GM12878 (cell line): ENCODE results near the gene SLC2A4. TPM values are rescaled to one million over a fixed set of nuclear protein-coding genes. Genes with fewer than 3 reads are reported as not detected.

ENCODE experiments used
- ATAC-seq: fragments of 200-7000 bp; cut with Tn5 transposase; 3 replicates; pipeline ENCODE4 v1.9.1; 2020; ENCODE audit warnings: mild to moderate bottlenecking, moderate library complexity
- BruUV-seq: library from RNA; stranded (reverse); fragments of 400-500 nt; replicated peaks from 2 replicates; lab custom pipeline; 2021; lab: Mats Ljungman, UMichigan
- CTCF ChIA-PET: fragments of 300-600 bp; sonication (Branson Sonifier 250); formaldehyde crosslinking; extraction: SDS; loops from one replicate; lab custom pipeline; 2021; ENCODE audit warnings: inconsistent platforms; lab: Yijun Ruan, JAX
- POLR2A ChIA-PET: fragments of 350-600 bp; formaldehyde crosslinking; extraction: SDS; loops from one replicate; lab custom pipeline; 2021; ENCODE audit warnings: inconsistent platforms; lab: Charles Lee
- RAD21 ChIA-PET: fragments of 300-600 bp; sonication (Branson Sonifier 250); formaldehyde crosslinking; loops from one replicate; lab custom pipeline; 2023; ENCODE audit warnings: antibody characterized with exemption; ENCODE audit not compliant: unreplicated experiment; lab: Charles Lee
- SMC1A ChIA-PET: fragments of 300-600 bp; sonication (Branson Sonifier 250); formaldehyde crosslinking; loops from one replicate; lab custom pipeline; 2023; ENCODE audit not compliant: unreplicated experiment, uncharacterized antibody; lab: Charles Lee
- DNase-seq: peaks from one replicate; pipeline ENCODE4 v3.0.0-alpha.2; 2011; ENCODE audit warnings: low read depth, low spot score
- FAIRE-seq: peaks from 3 replicates; lab custom pipeline; 2011; peaks lifted over from hg19 to GRCh38; lab: Jason Lieb, UNC
- H2AFZ ChIP-seq: 2 replicates; pipeline ENCODE4 v1.6.0; 2011; ENCODE audit warnings: low read depth, low read length, control low read depth; ENCODE audit not compliant: control insufficient read depth
- H3K27ac ChIP-seq: 2 replicates; pipeline ENCODE4 v1.5.1; 2011; ENCODE audit warnings: control low read depth; ENCODE audit not compliant: control insufficient read depth, insufficient read depth
- H3K27me3 ChIP-seq, 2 experiments: replicated peaks in 1 of 2; 2 replicates each; pipeline versions ENCODE4 v1.6.0 to v1.6.1; 2011; ENCODE audit warnings: low read length in 1 of 2; ENCODE audit not compliant: control insufficient read depth in 2 of 2, insufficient read depth in 2 of 2
- H3K36me3 ChIP-seq, 2 experiments: 2 replicates each; pipeline ENCODE4 v1.5.1; 2011; ENCODE audit warnings: low read length in 1 of 2; ENCODE audit not compliant: control insufficient read depth in 2 of 2, insufficient read depth in 2 of 2
- H3K4me1 ChIP-seq: 2 replicates; pipeline ENCODE4 v1.6.1; 2011; ENCODE audit warnings: mild to moderate bottlenecking, low read length, moderate library complexity, mixed read lengths; ENCODE audit not compliant: control insufficient read depth, insufficient read depth
- H3K4me2 ChIP-seq: 2 replicates; pipeline ENCODE4 v1.6.0; 2011; ENCODE audit warnings: control low read depth; ENCODE audit not compliant: control insufficient read depth, insufficient read depth
- H3K4me3 ChIP-seq: fragments of 200-600 bp; sonication (generic); 2 replicates; pipeline ENCODE4 v1.5.1; 2016
- H3K79me2 ChIP-seq: 2 replicates; pipeline ENCODE4 v1.6.0; 2011; ENCODE audit warnings: low read length; ENCODE audit not compliant: control insufficient read depth, insufficient read depth
- H3K9ac ChIP-seq: 2 replicates; pipeline ENCODE4 v1.8.0; 2011; ENCODE audit warnings: low read length, control low read depth, mixed read lengths; ENCODE audit not compliant: control insufficient read depth, insufficient read depth
- H3K9me3 ChIP-seq: replicated peaks from 3 replicates; pipeline ENCODE4 v1.5.1; 2011; ENCODE audit warnings: mild to moderate bottlenecking, low read length; ENCODE audit not compliant: control insufficient read depth, insufficient read depth
- H4K20me1 ChIP-seq: 2 replicates; pipeline ENCODE4 v1.6.0; 2011; ENCODE audit not compliant: control insufficient read depth, insufficient read depth
- BACH1 ChIP-seq: fragments of 450-650 bp; IDR thresholded peaks from 2 replicates; pipeline ENCODE4 v1.6.1; 2017; ENCODE audit warnings: mild to moderate bottlenecking, borderline replicate concordance
- BHLHE40 ChIP-seq, 2 experiments: fragments of 450-650 bp in 1 of 2; IDR thresholded peaks; 2 replicates each; pipeline ENCODE4 v1.6.1; 2011 to 2017; ENCODE audit warnings: low read depth in 2 of 2, borderline replicate concordance in 1 of 2, improper control_type of control experiment in 1 of 2, low read length in 1 of 2, mild to moderate bottlenecking in 1 of 2
- BMI1 ChIP-seq: fragments of 450-650 bp; IDR thresholded peaks from 2 replicates; pipeline ENCODE4 v1.6.1; 2016; ENCODE audit warnings: mild to moderate bottlenecking, moderate library complexity, borderline replicate concordance
- ESRRA ChIP-seq: IDR thresholded peaks from 2 replicates; pipeline ENCODE4 v1.6.1; 2012; ENCODE audit warnings: mild to moderate bottlenecking, low read length, improper control_type of control experiment
- MXI1 ChIP-seq: fragments of 150-350 bp; IDR thresholded peaks from 2 replicates; pipeline ENCODE4 v1.6.1; 2011; ENCODE audit warnings: low read depth, mild to moderate bottlenecking, inconsistent platforms, low read length, improper control_type of control experiment
- MYC ChIP-seq: IDR thresholded peaks from 2 replicates; pipeline ENCODE4 v1.6.1; 2011; ENCODE audit warnings: mild to moderate bottlenecking, low read length, moderate library complexity, inconsistent platforms; ENCODE audit not compliant: insufficient read depth, insufficient replicate concordance, insufficient read length, severe bottlenecking
- NFIC ChIP-seq: IDR thresholded peaks from 2 replicates; pipeline ENCODE4 v1.6.1; 2012; ENCODE audit warnings: low read depth, mild to moderate bottlenecking, inconsistent platforms, low read length, moderate library complexity
- SMAD1 ChIP-seq: fragments of 450-650 bp; IDR thresholded peaks from 2 replicates; pipeline ENCODE4 v1.6.1; 2018; ENCODE audit warnings: mild to moderate bottlenecking, low read depth; ENCODE audit not compliant: partially characterized antibody
- SMARCA5 ChIP-seq: fragments of 450-650 bp; IDR thresholded peaks from 2 replicates; pipeline ENCODE4 v1.6.1; 2017; ENCODE audit warnings: mild to moderate bottlenecking
- SUPT20H ChIP-seq: IDR thresholded peaks from 2 replicates; pipeline ENCODE4 v1.6.1; 2011; ENCODE audit warnings: low read depth, mild to moderate bottlenecking, low read length, moderate library complexity, borderline replicate concordance; ENCODE audit not compliant: control insufficient read depth
- TAF1 ChIP-seq: IDR thresholded peaks from 2 replicates; pipeline ENCODE4 v1.6.1; 2011; ENCODE audit warnings: mild to moderate bottlenecking, low read depth, low read length, borderline replicate concordance
- TARDBP ChIP-seq: IDR thresholded peaks from 2 replicates; pipeline ENCODE4 v1.6.1; 2016; ENCODE audit warnings: borderline replicate concordance
- WGBS: methylation state at CpG from one replicate; pipeline ENCODE4 v1.1.6; 2016; ENCODE audit warnings: low lambda C conversion rate; ENCODE audit not compliant: insufficient replicate concordance, insufficient coverage; ENCODE audit errors: missing lambda C conversion rate; 5-methylcytosine and 5-hydroxymethylcytosine counted together
- in situ Hi-C: fragments of 300-500 bp; cut with MboI; formaldehyde crosslinking; loops from 9 replicates; pipeline ENCODE4 v1.14.3; 2018; ENCODE audit warnings: mixed read lengths
- intact Hi-C: fragments of 100-400 bp; cut with micrococcal nuclease; formaldehyde crosslinking; loops from one replicate; pipeline ENCODE4 v1.14.2; 2022; ENCODE audit not compliant: unreplicated experiment
- polyA plus RNA-seq, 11 experiments: library from polyadenylated mRNA; depleted of rRNA in 4 of 11; unstranded in 6 of 11; stranded (reverse) in 5 of 11; fragments of >200 nt; fragmentation: Nextera tagmentation in 4 of 11; fragmentation: Illumina TruSeq in 1 of 11; extraction: Ambion mirVana in 4 of 11; extraction: Trizol in 1 of 11; gene quantifications; 1 replicate in 1 of 11; 2 replicates in 10 of 11; pipeline versions ENCODE4 v1.2.1 to v1.2.3, GENCODE V29; 2011 to 2016; ENCODE audit warnings: inconsistent platforms in 2 of 11, missing spikeins in 2 of 11, low read depth in 1 of 11
- total RNA-seq, 4 experiments: library from RNA; depleted of rRNA in 3 of 4; stranded (reverse); fragments of >200 nt in 3 of 4; fragmentation: Illumina TruSeq in 1 of 4; extraction: Trizol in 1 of 4; gene quantifications; 2 replicates each; pipeline versions ENCODE4 v1.2.1 to v1.2.3, GENCODE V29; 2013 to 2021
- TF ChIP-seq, protein P1 (sequence below): IDR thresholded peaks from 2 replicates; pipeline ENCODE4 v1.6.1; 2011; ENCODE audit warnings: low read depth, low read length, improper control_type of control experiment, borderline replicate concordance
- TF ChIP-seq, protein P2 (sequence below): IDR thresholded peaks from 2 replicates; pipeline ENCODE4 v1.6.1; 2011; ENCODE audit warnings: borderline replicate concordance, low read depth, mild to moderate bottlenecking, moderate library complexity, mixed read lengths, low read length; ENCODE audit not compliant: insufficient read depth; ENCODE audit errors: extremely low read length
- TF ChIP-seq, protein P3 (sequence below): fragments of 450-650 bp; IDR thresholded peaks from 2 replicates; pipeline ENCODE4 v1.6.1; 2017; ENCODE audit warnings: mild to moderate bottlenecking, moderate library complexity

SLC2A4 gene
- total and polyA plus RNA-seq, 10 of the 15 experiments (the other 5 are each of a cell fraction or from before 2014, with no cell fraction given) = 0.03 to 0.23 (median 0.04) TPM; not detected in 4

DNA sequence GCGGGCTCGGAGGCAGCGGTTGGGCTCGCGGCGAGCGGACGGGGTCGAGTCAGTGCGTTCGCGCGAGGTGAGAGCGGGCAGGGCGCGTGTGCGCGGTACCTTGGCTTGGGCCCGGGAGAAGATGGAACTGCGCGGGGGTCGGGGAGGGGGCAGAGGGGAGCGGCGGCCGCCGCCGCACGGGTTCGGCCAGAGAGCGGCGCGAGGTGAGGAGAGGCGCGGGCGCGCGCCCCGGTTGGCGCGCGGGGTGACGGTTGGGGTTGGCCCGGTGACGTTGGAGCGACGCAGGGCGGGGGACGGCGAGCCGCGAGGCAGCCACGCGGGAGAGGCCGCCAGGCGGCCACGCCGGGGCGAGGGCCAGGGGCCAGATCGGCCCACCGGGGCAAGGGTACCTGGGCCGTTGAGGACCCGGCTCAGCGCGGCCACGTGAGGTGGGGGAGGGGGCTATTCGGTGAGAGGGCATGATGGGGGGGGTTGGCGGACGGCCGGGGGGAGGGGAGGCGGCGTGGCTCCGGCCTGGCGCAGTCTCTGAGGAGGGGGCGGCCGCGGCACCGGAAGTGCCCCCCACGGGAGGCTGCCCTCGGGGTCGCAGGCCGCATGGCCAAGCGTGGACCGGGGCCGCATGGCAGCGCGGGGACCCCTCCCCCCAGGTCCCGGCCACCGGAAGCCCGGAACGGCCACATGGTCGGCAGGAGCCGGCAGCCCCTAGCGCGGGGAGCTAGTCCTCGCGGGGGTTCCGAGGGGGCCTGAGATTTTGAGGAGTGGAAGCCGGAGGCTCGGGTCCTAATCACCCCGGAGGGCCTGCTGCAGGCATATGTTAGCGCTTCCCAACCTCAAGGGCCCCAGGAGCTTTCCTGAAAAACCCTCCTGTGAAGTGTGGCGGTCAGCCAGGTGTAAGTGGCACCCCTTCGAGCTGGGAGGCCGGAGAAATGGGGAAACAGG lies 26.4 kb downstream of the SLC2A4 start:
- ATAC-seq (peak; percentile 15), DNase-seq (no peak), FAIRE-seq (no peak)
- Histone ChIP-seq H3K9ac (peak overlapping the region; percentile 100), H4K20me1 (peaks cover 21% of the 10 kb centered on the region), H3K36me3 (peaks cover 21 to 29% of the 10 kb centered on the region in 2 experiments), H3K9me3 (no peaks in the 10 kb centered on the region), H3K4me3 (peak overlapping the region; percentile 99), H3K4me2 (peak overlapping the region; percentile 9), H3K79me2 (peaks cover 49% of the 10 kb centered on the region), H3K4me1 (peaks cover 19% of the 10 kb centered on the region), H3K27ac (peak overlapping the region; percentile 99), H2AFZ (no peak overlapping the region), H3K27me3 (no peaks in the 10 kb centered on the region)
- CTCF ChIA-PET = interaction anchor here (0.9 to 1.0 kb wide), 2 partner anchors 17 to 36 kb away, joined by 3 read pairs; no protein-coding TSS in a partner anchor
- no TSS peak for BruUV-seq
- SMC1A ChIA-PET = interaction anchor here (0.8 to 1.3 kb wide), 2 partner anchors 24 to 253 kb away, joined by 3 read pairs; no protein-coding TSS in a partner anchor
- in situ Hi-C loops = no loop called here
- intact Hi-C loops = loop anchor here (2.0 to 10.0 kb wide), 3 partner anchors 21 to 377 kb away; partner anchors contain the start of genes GABARAP, NEURL4, TP53 and WRAP53
- RAD21 ChIA-PET = interaction anchor here (1.3 kb wide), 1 partner anchor 88 kb away, joined by 4 read pairs; the partner anchor contains the start of genes ACADVL and DLG4
- POLR2A ChIA-PET = interaction anchor here (0.6 to 2.0 kb wide), 4 partner anchors 22 to 379 kb away, joined by 3 to 9 read pairs (median 6); partner anchors contain the start of genes ACAP1, NEURL4 and TP53
- 1% methylated on average over 63 of the region's 104 CpGs for WGBS
- TF ChIP-seq SUPT20H = no peak
- TF ChIP-seq TAF1 = peak; percentile 16; the same call in 1 of the 2 replicates
- no peak for TF ChIP-seq SMAD1
- peak; percentile 91 for TF ChIP-seq MYC
- no peak for TF ChIP-seq BMI1
- TF ChIP-seq, protein P1, sequence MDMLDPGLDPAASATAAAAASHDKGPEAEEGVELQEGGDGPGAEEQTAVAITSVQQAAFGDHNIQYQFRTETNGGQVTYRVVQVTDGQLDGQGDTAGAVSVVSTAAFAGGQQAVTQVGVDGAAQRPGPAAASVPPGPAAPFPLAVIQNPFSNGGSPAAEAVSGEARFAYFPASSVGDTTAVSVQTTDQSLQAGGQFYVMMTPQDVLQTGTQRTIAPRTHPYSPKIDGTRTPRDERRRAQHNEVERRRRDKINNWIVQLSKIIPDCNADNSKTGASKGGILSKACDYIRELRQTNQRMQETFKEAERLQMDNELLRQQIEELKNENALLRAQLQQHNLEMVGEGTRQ = no peak
- TF ChIP-seq, protein P2, sequence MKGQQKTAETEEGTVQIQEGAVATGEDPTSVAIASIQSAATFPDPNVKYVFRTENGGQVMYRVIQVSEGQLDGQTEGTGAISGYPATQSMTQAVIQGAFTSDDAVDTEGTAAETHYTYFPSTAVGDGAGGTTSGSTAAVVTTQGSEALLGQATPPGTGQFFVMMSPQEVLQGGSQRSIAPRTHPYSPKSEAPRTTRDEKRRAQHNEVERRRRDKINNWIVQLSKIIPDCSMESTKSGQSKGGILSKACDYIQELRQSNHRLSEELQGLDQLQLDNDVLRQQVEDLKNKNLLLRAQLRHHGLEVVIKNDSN = peak; percentile 32
- peak; percentile 82 for TF ChIP-seq SMARCA5
- peak in 1 of 2 experiments; percentile 57; a peak in 2 of 4 replicates for TF ChIP-seq BHLHE40 (IDR thresholded peaks at IDR 0.05; ENCODE audit: borderline replicate concordance in 1 of 2, low read depth in 2 of 2, low read length in 1 of 2)
- peak; percentile 42; the same call in 1 of the 2 replicates for TF ChIP-seq BACH1
- TF ChIP-seq, protein P3, sequence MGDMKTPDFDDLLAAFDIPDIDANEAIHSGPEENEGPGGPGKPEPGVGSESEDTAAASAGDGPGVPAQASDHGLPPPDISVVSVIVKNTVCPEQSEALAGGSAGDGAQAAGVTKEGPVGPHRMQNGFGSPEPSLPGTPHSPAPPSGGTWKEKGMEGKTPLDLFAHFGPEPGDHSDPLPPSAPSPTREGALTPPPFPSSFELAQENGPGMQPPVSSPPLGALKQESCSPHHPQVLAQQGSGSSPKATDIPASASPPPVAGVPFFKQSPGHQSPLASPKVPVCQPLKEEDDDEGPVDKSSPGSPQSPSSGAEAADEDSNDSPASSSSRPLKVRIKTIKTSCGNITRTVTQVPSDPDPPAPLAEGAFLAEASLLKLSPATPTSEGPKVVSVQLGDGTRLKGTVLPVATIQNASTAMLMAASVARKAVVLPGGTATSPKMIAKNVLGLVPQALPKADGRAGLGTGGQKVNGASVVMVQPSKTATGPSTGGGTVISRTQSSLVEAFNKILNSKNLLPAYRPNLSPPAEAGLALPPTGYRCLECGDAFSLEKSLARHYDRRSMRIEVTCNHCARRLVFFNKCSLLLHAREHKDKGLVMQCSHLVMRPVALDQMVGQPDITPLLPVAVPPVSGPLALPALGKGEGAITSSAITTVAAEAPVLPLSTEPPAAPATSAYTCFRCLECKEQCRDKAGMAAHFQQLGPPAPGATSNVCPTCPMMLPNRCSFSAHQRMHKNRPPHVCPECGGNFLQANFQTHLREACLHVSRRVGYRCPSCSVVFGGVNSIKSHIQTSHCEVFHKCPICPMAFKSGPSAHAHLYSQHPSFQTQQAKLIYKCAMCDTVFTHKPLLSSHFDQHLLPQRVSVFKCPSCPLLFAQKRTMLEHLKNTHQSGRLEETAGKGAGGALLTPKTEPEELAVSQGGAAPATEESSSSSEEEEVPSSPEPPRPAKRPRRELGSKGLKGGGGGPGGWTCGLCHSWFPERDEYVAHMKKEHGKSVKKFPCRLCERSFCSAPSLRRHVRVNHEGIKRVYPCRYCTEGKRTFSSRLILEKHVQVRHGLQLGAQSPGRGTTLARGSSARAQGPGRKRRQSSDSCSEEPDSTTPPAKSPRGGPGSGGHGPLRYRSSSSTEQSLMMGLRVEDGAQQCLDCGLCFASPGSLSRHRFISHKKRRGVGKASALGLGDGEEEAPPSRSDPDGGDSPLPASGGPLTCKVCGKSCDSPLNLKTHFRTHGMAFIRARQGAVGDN = peak; percentile 66; the same call in 1 of the 2 replicates
- no peak for TF ChIP-seq ESRRA
- no peak for TF ChIP-seq TARDBP
- peak; percentile 72 for TF ChIP-seq MXI1
- no peak for TF ChIP-seq NFIC
